GM19328 (cell line): ENCODE measurements around the gene MCEE.
"Not testable (repeated sequence)": the region's sequence is repeated elsewhere in the genome, so short reads cannot be mapped to it uniquely, and the experiment has no call there.

Source experiments
- ATAC-seq: cut with Tn5 transposase; IDR thresholded peaks from one replicate; pipeline ENCODE4 v1.9.1; 2021; ENCODE audit warnings: mild to moderate bottlenecking, moderate library complexity; ENCODE audit not compliant: unreplicated experiment

Gene MCEE

DNA sequence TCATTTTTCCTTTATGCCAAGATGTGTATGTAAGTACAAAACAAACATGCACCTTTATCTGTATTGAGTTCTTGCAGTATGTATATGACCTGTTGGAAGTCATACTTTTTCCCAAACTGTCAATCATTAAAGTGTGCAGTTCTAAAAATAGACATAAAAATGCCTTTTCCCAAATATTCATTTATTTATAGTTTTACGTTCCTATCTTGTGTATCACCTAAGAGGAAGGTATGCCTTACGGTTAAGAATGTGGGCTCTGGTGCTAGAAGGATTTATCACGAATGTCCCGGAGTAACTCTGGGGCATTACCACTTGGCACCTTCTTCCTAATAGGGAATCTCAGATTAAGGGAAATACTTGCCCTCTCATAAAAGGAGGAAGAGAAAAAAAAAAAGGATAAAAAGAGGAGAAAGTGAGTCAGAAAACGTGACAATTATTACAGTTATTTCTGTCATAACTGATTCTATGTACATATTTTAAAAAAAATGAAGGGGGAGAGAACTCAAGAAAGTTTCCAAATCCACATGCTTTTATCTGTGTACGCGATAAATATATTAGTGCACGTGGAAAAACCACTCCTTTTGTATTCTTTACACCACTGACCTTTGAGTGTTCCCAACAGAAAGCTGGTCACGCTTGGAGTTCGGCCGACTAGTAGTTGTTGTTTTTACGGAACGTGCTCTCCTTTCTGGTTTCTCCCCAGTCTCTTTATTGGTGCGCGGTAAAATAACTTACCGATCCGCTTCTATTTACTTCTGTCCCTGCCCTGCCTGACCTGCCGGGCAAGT lies 721 bp downstream of the MCEE start:
- ATAC-seq: no peak

DNA sequence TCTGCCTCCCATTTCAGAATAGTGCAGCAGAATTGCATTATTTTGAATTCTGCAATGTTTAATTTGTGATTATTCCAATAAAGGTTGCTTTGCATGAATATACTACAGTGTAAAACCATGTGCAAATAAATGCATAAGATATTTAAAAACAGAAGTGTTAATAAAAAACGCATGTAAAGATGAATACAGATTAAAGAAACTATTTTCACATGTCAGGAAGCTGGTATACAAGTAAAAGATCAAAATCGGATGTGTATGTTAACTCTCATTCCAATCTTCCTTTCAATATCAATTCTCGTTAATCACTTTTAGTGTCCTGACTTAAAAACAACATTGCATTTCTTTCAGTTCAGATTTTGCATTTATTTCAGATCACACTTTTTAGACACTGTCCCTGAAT lies 3.1 kb downstream of the MCEE start:
- ATAC-seq: no peak

DNA sequence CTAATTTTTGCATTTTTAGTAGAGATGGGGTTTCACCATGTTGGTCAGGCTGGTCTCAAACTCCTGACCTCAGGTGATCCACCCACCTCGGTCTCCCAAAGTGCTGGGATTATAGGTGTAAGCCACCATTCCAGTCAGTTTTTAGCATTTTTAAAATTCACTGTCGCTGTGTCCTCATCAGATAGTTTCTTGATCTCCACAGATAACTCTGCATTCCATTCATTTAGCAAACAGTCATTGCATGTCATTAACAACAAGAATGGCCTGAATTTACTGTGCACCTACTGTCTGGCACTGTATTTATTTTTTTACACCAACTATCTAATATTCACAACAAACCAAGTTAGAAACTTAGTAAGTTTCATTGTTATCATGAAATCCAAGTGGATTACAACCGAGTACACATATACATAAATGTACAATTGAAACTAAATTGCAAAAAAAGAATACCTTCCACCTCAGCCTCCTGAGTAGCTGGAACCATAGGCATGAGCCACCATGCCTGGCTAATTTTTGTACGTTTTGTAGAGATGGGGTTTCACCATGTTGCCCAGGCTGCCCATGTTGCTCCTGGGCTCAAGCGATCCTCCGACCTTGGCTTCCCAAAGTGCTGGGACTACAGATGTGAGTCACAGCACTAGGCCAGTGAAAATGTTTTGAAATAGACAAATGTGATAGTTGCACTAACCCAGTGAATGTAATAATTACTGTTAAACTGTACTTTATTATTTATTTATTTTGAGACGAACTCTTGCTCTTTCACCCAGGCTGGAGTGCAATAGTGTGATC lies 4.3 kb downstream of the MCEE start:
- no peak for ATAC-seq

DNA sequence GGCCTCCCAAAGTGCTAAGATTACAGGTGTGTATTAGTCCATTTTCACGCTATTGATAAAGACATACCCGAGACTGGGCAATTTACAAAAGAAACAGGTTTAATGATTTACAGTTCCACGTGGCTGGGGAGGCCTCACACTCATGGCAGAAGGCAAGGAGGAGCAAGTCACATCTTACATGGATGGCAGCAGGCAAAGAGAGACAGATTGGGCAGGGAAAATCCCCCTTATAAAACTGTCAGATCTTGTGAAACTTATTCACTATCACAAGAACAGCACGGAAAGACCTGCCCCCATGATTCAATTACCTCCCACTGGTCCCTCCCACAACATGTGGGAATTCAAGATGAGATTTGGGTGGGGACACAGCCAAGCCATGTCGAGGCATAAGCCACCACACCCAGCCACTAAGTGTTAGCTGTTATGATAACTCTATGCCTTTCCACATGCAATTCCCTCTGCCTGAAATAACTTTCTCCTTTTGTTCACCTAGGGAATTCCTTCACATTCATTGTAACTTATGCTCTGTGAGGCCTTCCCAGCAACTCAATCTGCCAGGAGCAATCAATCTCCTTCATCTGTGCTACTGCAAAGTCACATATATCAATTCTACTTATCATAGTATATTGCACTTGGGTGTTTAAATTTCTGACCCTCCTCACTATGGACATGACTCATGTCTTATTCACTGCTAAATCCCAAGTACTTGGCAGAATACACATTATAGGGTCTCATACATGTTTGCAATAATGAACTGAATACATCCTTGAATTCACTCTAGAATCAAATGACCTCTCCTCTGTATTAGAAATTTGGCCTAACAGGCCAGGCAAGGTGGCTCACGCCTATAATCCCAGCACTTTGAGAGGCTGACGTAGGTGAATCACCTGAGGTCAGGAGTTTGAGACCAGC lies 7.4 kb downstream of the MCEE start:
- no peak for ATAC-seq

DNA sequence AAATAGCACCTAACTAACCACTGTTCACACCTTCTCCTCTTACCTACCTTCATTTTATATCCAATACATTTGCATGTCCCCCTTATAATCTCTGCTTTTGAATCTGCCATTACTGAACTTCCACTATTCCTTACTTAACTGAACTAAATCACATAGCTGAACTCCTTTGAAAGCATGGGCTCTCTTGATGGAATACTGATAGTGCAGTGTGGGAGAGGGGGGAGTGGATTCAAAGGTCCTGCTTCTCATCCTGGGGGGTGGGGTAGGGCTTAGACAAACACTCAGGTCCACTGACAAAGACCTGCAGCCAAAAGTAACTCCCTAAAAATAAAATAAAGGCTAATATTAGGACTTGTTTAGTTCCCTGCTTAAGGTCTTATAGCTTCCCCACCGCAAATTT lies 8.6 kb downstream of the MCEE start:
- no peak for ATAC-seq

DNA sequence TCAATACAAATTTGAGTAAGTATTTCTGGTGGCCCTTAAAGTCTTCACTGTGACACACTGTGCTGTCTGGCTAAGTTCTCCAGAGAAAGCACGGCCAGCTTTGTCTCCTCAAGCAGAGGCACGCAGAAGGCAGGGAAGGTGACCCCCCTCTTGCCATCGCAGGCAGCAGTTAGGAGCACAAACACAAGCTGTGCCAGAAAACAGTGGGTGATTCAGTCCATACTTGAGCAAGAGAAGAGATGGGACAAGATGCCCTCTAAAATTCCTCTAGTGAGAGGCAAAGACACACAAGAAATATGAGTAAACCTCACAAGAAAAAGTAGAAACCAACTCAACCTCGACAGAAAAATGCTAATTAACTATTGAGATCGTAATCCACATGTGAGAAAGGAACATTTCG lies 9.8 kb downstream of the MCEE start:
- ATAC-seq: no peak

DNA sequence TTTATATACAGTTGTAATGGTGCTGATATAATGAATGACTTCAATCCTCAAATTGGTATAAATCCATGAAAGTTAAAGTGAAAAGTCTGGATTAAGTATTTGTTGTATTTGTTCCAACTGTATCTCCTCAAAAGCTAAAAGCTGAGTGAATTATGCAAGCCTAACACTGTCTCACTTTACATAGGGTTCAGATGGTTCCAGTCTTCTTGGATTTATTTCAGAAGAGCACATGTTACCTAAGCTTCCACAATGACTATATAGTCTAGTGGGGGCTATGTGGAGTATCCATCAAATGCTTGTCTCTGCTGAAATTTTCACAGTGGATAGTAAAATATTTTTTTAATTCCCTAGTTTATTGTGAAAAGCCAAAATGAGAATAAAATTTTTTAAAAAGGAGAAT lies 13.0 kb downstream of the MCEE start:
- ATAC-seq: no peak

- ATAC-seq: no peak
These were observed 16.2 kb downstream of the MCEE start for GRCh38 chr2:71113843-71114242.

GRCh38 chr2:71108091-71108490 lies 21.9 kb downstream of the MCEE start:
- ATAC-seq: no peak

DNA sequence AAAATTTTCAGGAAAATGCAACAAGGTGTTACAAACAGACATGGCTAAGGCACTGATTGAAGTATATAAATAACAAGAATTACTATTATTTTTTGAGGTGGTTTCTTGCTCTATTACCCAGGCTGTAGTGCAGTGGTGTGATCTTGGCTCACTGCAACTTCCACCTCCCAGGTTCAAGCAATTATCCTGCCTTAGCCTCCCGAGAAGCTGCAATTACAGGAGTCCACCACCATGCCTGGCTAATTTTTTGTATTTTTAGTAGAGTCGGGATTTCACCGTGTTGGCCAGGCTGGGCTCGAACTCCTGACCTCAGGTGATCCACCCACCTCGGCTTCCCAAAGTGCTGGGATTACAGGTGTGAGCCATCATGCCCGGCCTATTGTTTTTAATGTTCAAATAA lies 23.6 kb downstream of the MCEE start:
- not testable (repeated sequence) for ATAC-seq

DNA sequence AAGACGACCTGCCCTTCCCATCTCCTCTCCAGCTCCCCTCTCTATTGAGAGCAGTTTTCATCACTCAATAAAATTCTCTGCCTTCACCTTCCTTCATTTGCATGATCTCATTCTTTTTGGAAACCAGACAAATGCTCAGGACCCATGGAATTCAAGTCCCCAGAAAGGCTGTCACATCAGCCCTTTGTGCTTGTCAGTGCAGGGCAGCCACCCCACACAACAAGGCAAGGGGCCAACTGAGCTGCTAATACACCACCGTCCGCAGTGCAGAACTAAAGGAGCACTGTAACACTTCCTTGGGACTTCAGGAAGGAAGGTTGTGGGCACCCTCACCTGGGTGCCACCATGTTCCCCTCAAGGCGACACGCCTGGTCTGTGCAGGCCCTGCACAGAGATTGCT lies 26.2 kb downstream of the MCEE start:
- no peak for ATAC-seq

- no peak for ATAC-seq
These were observed 26.9 kb downstream of the MCEE start for GRCh38 chr2:71102981-71103681.

DNA sequence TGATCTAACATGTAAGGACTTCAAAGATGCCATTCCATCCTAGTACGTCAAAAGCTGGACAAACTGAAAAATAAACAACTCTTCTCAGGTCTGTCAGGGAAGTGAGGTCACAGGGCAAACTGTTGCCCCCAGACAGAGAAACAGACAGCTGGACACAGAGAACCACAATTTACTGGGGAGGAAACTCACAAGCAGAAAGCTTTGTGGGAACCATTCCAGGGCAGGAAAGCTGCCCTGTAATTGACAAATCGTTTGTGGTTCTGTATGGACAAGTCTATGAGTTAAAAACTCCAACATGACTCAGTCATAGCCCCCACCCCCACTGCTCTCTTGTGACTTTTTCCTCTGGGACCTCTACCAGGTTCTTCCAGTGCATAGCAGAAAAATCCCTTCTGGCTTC lies 28.4 kb downstream of the MCEE start:
- ATAC-seq: no peak

GRCh38 chr2:71100195-71100964 lies 29.6 kb downstream of the MCEE start:
- ATAC-seq: no peak

- not testable (repeated sequence) for ATAC-seq
These were observed 37.4 kb downstream of the MCEE start for GRCh38 chr2:71092491-71093260.

DNA sequence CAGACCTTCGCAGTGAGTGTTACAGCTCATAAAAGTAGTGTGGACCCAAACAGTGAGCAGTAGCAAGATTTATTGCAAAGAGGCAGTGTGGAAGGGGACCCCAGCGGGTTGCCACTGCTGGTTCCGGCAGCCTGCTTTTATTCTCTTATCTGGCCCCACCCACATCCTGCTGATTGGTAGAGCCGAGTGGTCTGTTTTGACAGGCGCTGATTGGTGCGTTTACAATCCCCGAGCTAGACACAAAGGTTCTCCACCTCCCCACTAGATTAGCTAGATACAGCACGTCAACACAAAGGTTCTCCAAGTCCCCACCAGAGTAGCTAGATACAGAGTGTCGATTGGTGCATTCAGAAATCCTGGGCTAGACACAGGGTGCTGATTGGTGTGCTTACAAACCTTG lies 38.2 kb downstream of the MCEE start:
- ATAC-seq: not testable (repeated sequence)

GRCh38 chr2:71089475-71089874 lies 40.6 kb downstream of the MCEE start:
- not testable (repeated sequence) for ATAC-seq

- not testable (repeated sequence) for ATAC-seq
These were observed 44.6 kb downstream of the MCEE start for GRCh38 chr2:71085325-71086003.
